HepG2 (cell line): ENCODE measurements around the gene SOCS1. TPM values are rescaled to one million over a fixed set of nuclear protein-coding genes. Genes with fewer than 3 reads are reported as not detected.

Experiments used
- HNF4A ChIP-seq: sonication (generic); formaldehyde crosslinking; IDR thresholded peaks from 2 replicates; pipeline ENCODE4 v1.4.0; 2020; ENCODE audit warnings: missing genetic modification reagents
- MAFF ChIP-seq: IDR thresholded peaks from 2 replicates; pipeline ENCODE4 v1.6.1; 2011; ENCODE audit warnings: low read depth, low read length, improper control_type of control experiment
- NCOR1 ChIP-seq: fragments of 200-600 bp; sonication (generic); IDR thresholded peaks from 2 replicates; pipeline ENCODE4 v1.7.0; 2017; ENCODE audit warnings: antibody characterized with exemption, low read length, borderline replicate concordance
- NFE2 ChIP-seq: sonication (generic); formaldehyde crosslinking; IDR thresholded peaks from 2 replicates; pipeline ENCODE4 v1.4.0; 2020; ENCODE audit warnings: missing genetic modification reagents
- NFYC ChIP-seq: IDR thresholded peaks from 2 replicates; pipeline ENCODE4 v1.6.1; 2016; ENCODE audit warnings: missing genetic modification reagents, missing compliant biosample characterization
- PHF8 ChIP-seq: sonication (generic); formaldehyde crosslinking; IDR thresholded peaks from 2 replicates; pipeline ENCODE4 v1.5.0; 2020; ENCODE audit warnings: missing genetic modification reagents
- RNF2 ChIP-seq: fragments of 450-650 bp; conservative IDR thresholded peaks from 2 replicates; pipeline ENCODE4 v1.6.1; 2016; ENCODE audit warnings: low read depth
- SP5 ChIP-seq: IDR thresholded peaks from 2 replicates; pipeline ENCODE4 v1.6.1; 2016; ENCODE audit warnings: low read depth, borderline replicate concordance
- TBL1XR1 ChIP-seq: fragments of 150-350 bp; IDR thresholded peaks from 2 replicates; pipeline ENCODE4 v1.6.1; 2014; ENCODE audit warnings: borderline replicate concordance, low read length; ENCODE audit not compliant: partially characterized antibody
- TRIM24 ChIP-seq: sonication (generic); formaldehyde crosslinking; IDR thresholded peaks from 2 replicates; pipeline ENCODE4 v1.8.0; 2022; ENCODE audit warnings: mild to moderate bottlenecking, missing genetic modification reagents
- ZNF101 ChIP-seq: sonication (generic); formaldehyde crosslinking; IDR thresholded peaks from 2 replicates; pipeline ENCODE4 v1.4.0; 2020; ENCODE audit warnings: mild to moderate bottlenecking, low read depth, missing genetic modification reagents, borderline replicate concordance
- ZNF232 ChIP-seq: sonication (generic); formaldehyde crosslinking; IDR thresholded peaks from 2 replicates; pipeline ENCODE4 v1.4.0; 2020; ENCODE audit warnings: missing genetic modification reagents, borderline replicate concordance
- ZNF484 ChIP-seq: sonication (generic); formaldehyde crosslinking; IDR thresholded peaks from 2 replicates; pipeline ENCODE4 v1.5.1; 2020; ENCODE audit warnings: mild to moderate bottlenecking, low read depth, missing genetic modification reagents, borderline replicate concordance
- ZNF510 ChIP-seq: sonication (generic); formaldehyde crosslinking; IDR thresholded peaks from 2 replicates; pipeline ENCODE4 v1.4.0; 2020; ENCODE audit warnings: low read depth, mild to moderate bottlenecking, missing genetic modification reagents
- ZNF607 ChIP-seq: sonication (generic); formaldehyde crosslinking; IDR thresholded peaks from 2 replicates; pipeline ENCODE4 v1.5.1; 2020; ENCODE audit warnings: missing genetic modification reagents, mild to moderate bottlenecking, borderline replicate concordance
- ZNF773 ChIP-seq: sonication (generic); formaldehyde crosslinking; IDR thresholded peaks from 2 replicates; pipeline ENCODE4 v1.4.0; 2020; ENCODE audit warnings: missing genetic modification reagents, borderline replicate concordance
- ZNF878 ChIP-seq: sonication (generic); formaldehyde crosslinking; IDR thresholded peaks from 2 replicates; pipeline ENCODE4 v1.8.1; 2023; ENCODE audit warnings: mild to moderate bottlenecking, missing genetic modification reagents, moderate library complexity
- polyA plus RNA-seq, 8 experiments: library from polyadenylated mRNA; depleted of rRNA in 3 of 8; stranded (reverse) in 7 of 8; unstranded in 1 of 8; fragments of >200 nt; fragmentation: Illumina TruSeq in 4 of 8; extraction: Trizol in 4 of 8; gene quantifications; 2 replicates each; pipeline versions ENCODE4 v1.2.1 to v1.2.3, GENCODE V29; 2011 to 2016; ENCODE audit warnings: low read depth in 4 of 8, missing spikeins in 1 of 8, mixed read lengths in 1 of 8; ENCODE audit not compliant: insufficient read depth in 1 of 8
- total RNA-seq, 5 experiments: library from RNA; depleted of rRNA; stranded (reverse); fragments of >200 nt; fragmentation: Illumina TruSeq; extraction: Trizol; gene quantifications; 2 replicates each; pipeline ENCODE4 v1.2.3, GENCODE V29; 2016; ENCODE audit warnings: low read depth in 1 of 5
- TF ChIP-seq, protein P1 (sequence below), 2 experiments: sonication (generic) in 1 of 2; formaldehyde crosslinking in 1 of 2; IDR thresholded peaks; 2 replicates each; pipeline versions ENCODE4 v1.6.1 to v1.9.0; 2014 to 2022; ENCODE audit warnings: antibody characterized with exemption in 1 of 2, borderline replicate concordance in 1 of 2, inconsistent platforms in 1 of 2, low read depth in 1 of 2, missing genetic modification reagents in 1 of 2
- TF ChIP-seq, protein P2 (sequence below): sonication (generic); formaldehyde crosslinking; IDR thresholded peaks from 2 replicates; pipeline ENCODE4 v1.4.0; 2020; ENCODE audit warnings: mild to moderate bottlenecking, missing genetic modification reagents, borderline replicate concordance

Gene SOCS1
- total and polyA plus RNA-seq, 2 of the 13 experiments (the other 11 are each of a cell fraction or from before 2014, with no cell fraction given): 5.3 to 6.3 TPM

DNA sequence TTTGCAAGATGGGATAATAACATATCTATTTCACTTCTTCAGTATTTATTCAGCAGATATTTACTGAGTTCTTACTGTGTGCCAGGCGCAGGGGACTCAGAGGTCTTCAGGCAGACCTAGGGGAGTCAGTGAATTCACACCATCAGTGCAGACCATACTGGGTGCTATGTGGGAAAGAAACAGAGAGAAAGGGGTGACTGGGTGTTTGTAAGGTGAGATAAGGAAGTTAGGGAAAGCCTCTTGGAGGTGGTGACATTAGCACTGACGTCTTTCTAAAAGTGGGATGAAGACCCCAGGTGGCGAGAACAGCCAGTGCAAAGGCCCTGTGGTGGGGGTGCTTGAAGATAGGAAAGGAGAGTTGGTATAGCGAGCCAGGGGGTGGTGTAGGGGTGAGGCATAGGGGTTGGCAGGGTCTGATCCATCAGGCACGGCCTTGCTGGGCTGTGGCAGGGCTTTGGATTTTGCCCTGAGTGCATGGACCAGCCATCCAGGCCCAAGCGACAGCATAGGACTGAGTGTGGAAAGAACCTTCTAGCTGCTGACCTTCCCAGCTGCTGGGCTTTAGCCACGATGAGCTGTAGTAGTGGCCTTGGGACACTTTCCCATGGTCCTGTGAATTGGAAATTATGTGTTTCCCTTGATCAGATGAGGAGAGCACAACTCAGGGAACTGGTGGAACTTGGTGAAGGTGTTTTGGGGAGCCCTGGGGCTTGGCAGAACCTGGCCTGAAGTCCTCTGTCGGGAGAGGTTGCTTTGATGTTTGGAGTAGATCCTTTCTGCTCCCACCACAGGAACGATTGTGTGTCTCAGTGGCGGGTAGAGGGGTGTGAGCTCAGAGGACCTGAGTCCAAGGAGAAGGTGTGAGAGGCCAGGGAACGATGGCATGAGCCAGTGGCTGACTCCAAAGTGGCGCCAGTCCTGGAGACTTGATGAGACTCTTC is 3.9 kb upstream of the SOCS1 start (continued):
- TF ChIP-seq, protein P1, sequence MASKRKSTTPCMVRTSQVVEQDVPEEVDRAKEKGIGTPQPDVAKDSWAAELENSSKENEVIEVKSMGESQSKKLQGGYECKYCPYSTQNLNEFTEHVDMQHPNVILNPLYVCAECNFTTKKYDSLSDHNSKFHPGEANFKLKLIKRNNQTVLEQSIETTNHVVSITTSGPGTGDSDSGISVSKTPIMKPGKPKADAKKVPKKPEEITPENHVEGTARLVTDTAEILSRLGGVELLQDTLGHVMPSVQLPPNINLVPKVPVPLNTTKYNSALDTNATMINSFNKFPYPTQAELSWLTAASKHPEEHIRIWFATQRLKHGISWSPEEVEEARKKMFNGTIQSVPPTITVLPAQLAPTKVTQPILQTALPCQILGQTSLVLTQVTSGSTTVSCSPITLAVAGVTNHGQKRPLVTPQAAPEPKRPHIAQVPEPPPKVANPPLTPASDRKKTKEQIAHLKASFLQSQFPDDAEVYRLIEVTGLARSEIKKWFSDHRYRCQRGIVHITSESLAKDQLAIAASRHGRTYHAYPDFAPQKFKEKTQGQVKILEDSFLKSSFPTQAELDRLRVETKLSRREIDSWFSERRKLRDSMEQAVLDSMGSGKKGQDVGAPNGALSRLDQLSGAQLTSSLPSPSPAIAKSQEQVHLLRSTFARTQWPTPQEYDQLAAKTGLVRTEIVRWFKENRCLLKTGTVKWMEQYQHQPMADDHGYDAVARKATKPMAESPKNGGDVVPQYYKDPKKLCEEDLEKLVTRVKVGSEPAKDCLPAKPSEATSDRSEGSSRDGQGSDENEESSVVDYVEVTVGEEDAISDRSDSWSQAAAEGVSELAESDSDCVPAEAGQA (IDR thresholded peaks at IDR 0.05; ENCODE audit: low read depth): no peak
- TF ChIP-seq, protein P1 (CRISPR knock-in tag; IDR thresholded peaks at IDR 0.05; ENCODE audit: borderline replicate concordance): no peak
- TF ChIP-seq NCOR1: no peak
- TF ChIP-seq ZNF607 (CRISPR knock-in tag): no peak
- no peak for TF ChIP-seq TRIM24
- TF ChIP-seq ZNF484 (CRISPR knock-in tag): no peak
- TF ChIP-seq ZNF510 (CRISPR knock-in tag): no peak
- no peak for TF ChIP-seq ZNF773 (CRISPR knock-in tag)
- TF ChIP-seq ZNF232 (CRISPR knock-in tag): no peak; the same call in 1 of the 2 replicates
- no peak for TF ChIP-seq ZNF878
- TF ChIP-seq, protein P2, sequence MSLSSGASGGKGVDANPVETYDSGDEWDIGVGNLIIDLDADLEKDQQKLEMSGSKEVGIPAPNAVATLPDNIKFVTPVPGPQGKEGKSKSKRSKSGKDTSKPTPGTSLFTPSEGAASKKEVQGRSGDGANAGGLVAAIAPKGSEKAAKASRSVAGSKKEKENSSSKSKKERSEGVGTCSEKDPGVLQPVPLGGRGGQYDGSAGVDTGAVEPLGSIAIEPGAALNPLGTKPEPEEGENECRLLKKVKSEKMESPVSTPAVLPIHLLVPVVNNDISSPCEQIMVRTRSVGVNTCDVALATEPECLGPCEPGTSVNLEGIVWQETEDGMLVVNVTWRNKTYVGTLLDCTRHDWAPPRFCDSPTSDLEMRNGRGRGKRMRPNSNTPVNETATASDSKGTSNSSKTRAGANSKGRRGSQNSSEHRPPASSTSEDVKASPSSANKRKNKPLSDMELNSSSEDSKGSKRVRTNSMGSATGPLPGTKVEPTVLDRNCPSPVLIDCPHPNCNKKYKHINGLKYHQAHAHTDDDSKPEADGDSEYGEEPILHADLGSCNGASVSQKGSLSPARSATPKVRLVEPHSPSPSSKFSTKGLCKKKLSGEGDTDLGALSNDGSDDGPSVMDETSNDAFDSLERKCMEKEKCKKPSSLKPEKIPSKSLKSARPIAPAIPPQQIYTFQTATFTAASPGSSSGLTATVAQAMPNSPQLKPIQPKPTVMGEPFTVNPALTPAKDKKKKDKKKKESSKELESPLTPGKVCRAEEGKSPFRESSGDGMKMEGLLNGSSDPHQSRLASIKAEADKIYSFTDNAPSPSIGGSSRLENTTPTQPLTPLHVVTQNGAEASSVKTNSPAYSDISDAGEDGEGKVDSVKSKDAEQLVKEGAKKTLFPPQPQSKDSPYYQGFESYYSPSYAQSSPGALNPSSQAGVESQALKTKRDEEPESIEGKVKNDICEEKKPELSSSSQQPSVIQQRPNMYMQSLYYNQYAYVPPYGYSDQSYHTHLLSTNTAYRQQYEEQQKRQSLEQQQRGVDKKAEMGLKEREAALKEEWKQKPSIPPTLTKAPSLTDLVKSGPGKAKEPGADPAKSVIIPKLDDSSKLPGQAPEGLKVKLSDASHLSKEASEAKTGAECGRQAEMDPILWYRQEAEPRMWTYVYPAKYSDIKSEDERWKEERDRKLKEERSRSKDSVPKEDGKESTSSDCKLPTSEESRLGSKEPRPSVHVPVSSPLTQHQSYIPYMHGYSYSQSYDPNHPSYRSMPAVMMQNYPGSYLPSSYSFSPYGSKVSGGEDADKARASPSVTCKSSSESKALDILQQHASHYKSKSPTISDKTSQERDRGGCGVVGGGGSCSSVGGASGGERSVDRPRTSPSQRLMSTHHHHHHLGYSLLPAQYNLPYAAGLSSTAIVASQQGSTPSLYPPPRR: no peak
- no peak for TF ChIP-seq NFYC (CRISPR knock-in tag)
- no peak for TF ChIP-seq RNF2
- TF ChIP-seq PHF8 (CRISPR knock-in tag): no peak; the same call in 1 of the 2 replicates
- no peak for TF ChIP-seq SP5 (CRISPR knock-in tag)
- no peak for TF ChIP-seq NFE2 (CRISPR knock-in tag)
- no peak for TF ChIP-seq MAFF
- no peak for TF ChIP-seq ZNF101 (CRISPR knock-in tag)
- TF ChIP-seq TBL1XR1: no peak
- peak; percentile 68 for TF ChIP-seq HNF4A
